Activated naive CD4-positive, alpha-beta T cell treated with anti-CD3 and anti-CD28 coated beads, Interleukin-2, amount 50 U/mL, for 72 hours (primary cell): ENCODE data around the gene ADAP2. TPM values are rescaled to one million over a fixed set of nuclear protein-coding genes. Genes with fewer than 3 reads are reported as not detected.
"Not testable (repeated sequence)": the region's sequence is repeated elsewhere in the genome, so short reads cannot be mapped to it uniquely, and the experiment has no call there.

Experiments used
- ATAC-seq, 2 donors: fragments of 150-1000 bp; cut with Tn5 transposase; 2 replicates each; pipeline ENCODE4 v1.10.0; 2021; ENCODE audit warnings: mild to moderate bottlenecking in 2 of 2, moderate library complexity in 2 of 2
- DNase-seq, 2 donors: peaks; one replicate each; pipeline ENCODE4 v3.0.0; 2021 to 2022; ENCODE audit warnings: low spot score in 2 of 2
- H3K27ac Mint-ChIP-seq, 2 donors: one replicate each; pipeline ENCODE4 v1.8.0; 2022; ENCODE audit warnings: mild to moderate bottlenecking in 2 of 2, mixed read lengths in 2 of 2
- H3K36me3 Mint-ChIP-seq, 2 donors: one replicate each; pipeline ENCODE4 v1.8.0; 2022; ENCODE audit warnings: mixed read lengths in 2 of 2
- H3K9me3 Mint-ChIP-seq, 2 donors: one replicate each; pipeline ENCODE4 v1.8.0; 2022; ENCODE audit warnings: mixed read lengths in 2 of 2
- total RNA-seq, 2 donors: library from RNA; stranded (reverse); gene quantifications; one replicate each; pipeline ENCODE4 v1.2.3, GENCODE V29; 2022

The ADAP2 gene
- total RNA-seq, 2 donors from 2014 or later, result 1.3 TPM; not detected in 1

- DNase-seq (no peak), ATAC-seq (no peak)
- no peak overlapping the region for H3K27ac Mint-ChIP-seq
- H3K9me3 Mint-ChIP-seq, result no peaks in the 10 kb centered on the region
- peaks cover 0 to 6% of the 10 kb centered on the region in 2 donors for H3K36me3 Mint-ChIP-seq
Observed at GRCh38 chr17:30924341-30924740, 2.6 kb downstream of the ADAP2 start.

- Mint-ChIP-seq H3K36me3 (peaks cover 0 to 6% of the 10 kb centered on the region in 2 donors), H3K9me3 (no peaks in the 10 kb centered on the region), H3K27ac (no peak overlapping the region)
- DNase-seq (no peak), ATAC-seq (peak in 1 of 2 donors; percentile 56)
Observed at GRCh38 chr17:30926516-30926915, 4.8 kb downstream of the ADAP2 start.

- no peaks in the 10 kb centered on the region for H3K9me3 Mint-ChIP-seq
- DNase-seq, result no peak
- no peak overlapping the region for H3K27ac Mint-ChIP-seq
- ATAC-seq, result no peak
- H3K36me3 Mint-ChIP-seq, result peaks cover 0 to 3% of the 10 kb centered on the region in 2 donors
Observed at GRCh38 chr17:30927756-30928155, 6.0 kb downstream of the ADAP2 start.

GRCh38 chr17:30928584-30928983 lies 6.8 kb downstream of the ADAP2 start:
- DNase-seq (no peak), ATAC-seq (no peak)
- Mint-ChIP-seq H3K9me3 (no peaks in the 10 kb centered on the region), H3K36me3 (no peaks in the 10 kb centered on the region), H3K27ac (no peak overlapping the region)

- no peaks in the 10 kb centered on the region for H3K36me3 Mint-ChIP-seq
- no peaks in the 10 kb centered on the region for H3K9me3 Mint-ChIP-seq
- no peak overlapping the region for H3K27ac Mint-ChIP-seq
- ATAC-seq (no peak), DNase-seq (no peak)
Observed at GRCh38 chr17:30929081-30929633, 7.4 kb downstream of the ADAP2 start.

GRCh38 chr17:30929861-30930260 lies 8.1 kb downstream of the ADAP2 start:
- H3K27ac Mint-ChIP-seq, H3K9me3 Mint-ChIP-seq, DNase-seq, H3K36me3 Mint-ChIP-seq, ATAC-seq: not testable (repeated sequence)

GRCh38 chr17:30930495-30930894 lies 8.8 kb downstream of the ADAP2 start:
- ATAC-seq, result no peak
- DNase-seq, result no peak
- peak overlapping the region in 1 of 2 donors; percentile 22 for H3K27ac Mint-ChIP-seq
- no peaks in the 10 kb centered on the region for H3K9me3 Mint-ChIP-seq
- no peaks in the 10 kb centered on the region for H3K36me3 Mint-ChIP-seq

GRCh38 chr17:30931582-30931981 lies 9.8 kb downstream of the ADAP2 start:
- not testable (repeated sequence) for H3K27ac Mint-ChIP-seq, H3K36me3 Mint-ChIP-seq, ATAC-seq, DNase-seq, H3K9me3 Mint-ChIP-seq

GRCh38 chr17:30933966-30934365 lies 12.2 kb downstream of the ADAP2 start:
- Mint-ChIP-seq H3K9me3 (no peaks in the 10 kb centered on the region), H3K27ac (peak overlapping the region in 1 of 2 donors; percentile 19), H3K36me3 (no peaks in the 10 kb centered on the region)
- ATAC-seq (no peak), DNase-seq (no peak)

- ATAC-seq, result no peak
- no peaks in the 10 kb centered on the region for H3K36me3 Mint-ChIP-seq
- DNase-seq, result no peak
- no peak overlapping the region for H3K27ac Mint-ChIP-seq
- peaks cover 0 to 4% of the 10 kb centered on the region in 2 donors for H3K9me3 Mint-ChIP-seq
Observed at GRCh38 chr17:30939051-30939689, 17.4 kb downstream of the ADAP2 start.

- ATAC-seq (no peak), DNase-seq (no peak)
- H3K27ac Mint-ChIP-seq, result no peak overlapping the region
- H3K36me3 Mint-ChIP-seq, result no peaks in the 10 kb centered on the region
- peaks cover 0 to 4% of the 10 kb centered on the region in 2 donors for H3K9me3 Mint-ChIP-seq
Observed at GRCh38 chr17:30942308-30943079, 20.7 kb downstream of the ADAP2 start.

GRCh38 chr17:30947796-30948195 lies 26.1 kb downstream of the ADAP2 start:
- H3K27ac Mint-ChIP-seq, result no peak overlapping the region
- H3K9me3 Mint-ChIP-seq, result no peaks in the 10 kb centered on the region
- DNase-seq (no peak), ATAC-seq (no peak)
- no peaks in the 10 kb centered on the region for H3K36me3 Mint-ChIP-seq

GRCh38 chr17:30950189-30950588 lies 28.4 kb downstream of the ADAP2 start:
- Mint-ChIP-seq H3K9me3 (no peaks in the 10 kb centered on the region), H3K27ac (no peak overlapping the region), H3K36me3 (no peaks in the 10 kb centered on the region)
- ATAC-seq, result no peak
- DNase-seq, result no peak

- no peak for DNase-seq
- ATAC-seq, result no peak
- no peaks in the 10 kb centered on the region for H3K9me3 Mint-ChIP-seq
- H3K27ac Mint-ChIP-seq, result peak overlapping the region in 1 of 2 donors; percentile 36
- no peaks in the 10 kb centered on the region for H3K36me3 Mint-ChIP-seq
Observed at GRCh38 chr17:30950669-30951399, 29.1 kb downstream of the ADAP2 start.

GRCh38 chr17:30952638-30953393 lies 31.1 kb downstream of the ADAP2 start:
- Mint-ChIP-seq H3K27ac (no peak overlapping the region), H3K36me3 (no peaks in the 10 kb centered on the region), H3K9me3 (no peaks in the 10 kb centered on the region)
- no peak for ATAC-seq
- no peak for DNase-seq

- no peaks in the 10 kb centered on the region for H3K9me3 Mint-ChIP-seq
- H3K27ac Mint-ChIP-seq, result no peak overlapping the region
- ATAC-seq, result no peak
- H3K36me3 Mint-ChIP-seq, result no peaks in the 10 kb centered on the region
- no peak for DNase-seq
Observed at GRCh38 chr17:30954046-30954830, 32.5 kb downstream of the ADAP2 start.
